Spleen (tissue), 11 donors: ENCODE results near the gene FAM124B. TPM values are rescaled to one million over a fixed set of nuclear protein-coding genes. Genes with fewer than 3 reads are reported as not detected.
"Not testable (repeated sequence)": the region's sequence is repeated elsewhere in the genome, so short reads cannot be mapped to it uniquely, and the experiment has no call there.

ENCODE experiments used
- DNase-seq: peaks from one replicate; pipeline ENCODE4 v3.0.0-alpha.2; 2020
- H3K27ac ChIP-seq, 8 donors: fragments of 200-600 bp; sonication (generic) in 7 of 8; 1 replicate in 4 of 8; 2 replicates in 4 of 8; pipeline versions ENCODE4 v1.5.0 to v1.8.0; 2016 to 2021; ENCODE audit warnings: inconsistent platforms in 4 of 8, mild to moderate bottlenecking in 4 of 8, moderate library complexity in 1 of 8
- H3K27me3 ChIP-seq, 7 donors: fragments of 200-600 bp; sonication (generic) in 6 of 7; replicated peaks in 1 of 7; 1 replicate in 4 of 7; 2 replicates in 3 of 7; pipeline versions ENCODE4 v1.5.0 to v1.8.0; 2016 to 2021; ENCODE audit warnings: inconsistent platforms in 3 of 7, mild to moderate bottlenecking in 1 of 7
- H3K36me3 ChIP-seq, 6 donors: fragments of 200-600 bp; sonication (generic) in 5 of 6; 1 replicate in 4 of 6; 2 replicates in 2 of 6; pipeline versions ENCODE4 v1.5.0 to v1.8.0; 2016 to 2021; ENCODE audit warnings: inconsistent platforms in 2 of 6
- H3K4me1 ChIP-seq, 6 donors: fragments of 200-600 bp; sonication (generic) in 5 of 6; 1 replicate in 3 of 6; 2 replicates in 3 of 6; pipeline versions ENCODE4 v1.5.0 to v1.8.0; 2016 to 2021; ENCODE audit warnings: inconsistent platforms in 3 of 6
- H3K4me3 ChIP-seq, 8 donors: fragments of 200-600 bp; sonication (generic) in 7 of 8; 1 replicate in 4 of 8; 2 replicates in 4 of 8; pipeline versions ENCODE4 v1.5.0 to v1.8.0; 2016 to 2021; ENCODE audit warnings: inconsistent platforms in 4 of 8, mild to moderate bottlenecking in 4 of 8, moderate library complexity in 2 of 8
- H3K9me3 ChIP-seq, 8 donors: fragments of 200-600 bp; sonication (generic) in 7 of 8; 1 replicate in 4 of 8; 2 replicates in 4 of 8; pipeline versions ENCODE4 v1.5.0 to v1.8.0; 2016 to 2021; ENCODE audit warnings: inconsistent platforms in 4 of 8
- CTCF ChIP-seq, 11 experiments: fragments of 200-600 bp in 7 of 11; fragments of 450-650 bp in 4 of 11; sonication (generic) in 4 of 11; IDR thresholded peaks in 8 of 11; conservative IDR thresholded peaks in 3 of 11; 1 replicate in 7 of 11; 2 replicates in 4 of 11; pipeline versions ENCODE4 v1.4.0 to v1.8.0; 2016 to 2021; ENCODE audit warnings: antibody characterized with exemption in 11 of 11, inconsistent platforms in 4 of 11, mild to moderate bottlenecking in 1 of 11
- POLR2A ChIP-seq, 3 donors: fragments of 450-650 bp; IDR thresholded peaks; one replicate each; pipeline ENCODE4 v1.5.1; 2017; ENCODE audit warnings: antibody characterized with exemption in 3 of 3, mild to moderate bottlenecking in 1 of 3
- POLR2AphosphoS5 ChIP-seq, 3 donors: sonication (generic); formaldehyde crosslinking; IDR thresholded peaks; one replicate each; pipeline ENCODE4 v1.5.1; 2017; ENCODE audit warnings: antibody characterized with exemption in 3 of 3
- WGBS, 5 donors: extraction: QIAGEN DNeasy Blood & Tissue Kit in 3 of 5; methylation state at CpG; one replicate each; pipeline versions ENCODE4 v1.1.5 to v1.1.7; 2013 to 2018; 5-methylcytosine and 5-hydroxymethylcytosine counted together
- intact Hi-C: fragments of 100-400 bp; cut with DNase I; formaldehyde crosslinking; loops from one replicate; pipeline ENCODE4 v1.15.0; 2023; ENCODE audit warnings: low total_unique reads
- polyA plus RNA-seq, 3 donors: library from polyadenylated mRNA; stranded (reverse); fragments of 200-250 nt; gene quantifications; one replicate each; pipeline ENCODE4 v1.2.1, GENCODE V29; 2013
- total RNA-seq, 7 donors: library from RNA; depleted of rRNA in 3 of 7; stranded (reverse); fragments of >200 nt in 3 of 7; fragmentation: NEBNext Ultra II Directional in 4 of 7; extraction: Animal tissue kit (Norgen Biotek cat#: 25700) in 4 of 7; gene quantifications; one replicate each; pipeline versions ENCODE4 v1.1.0 to v1.2.1, GENCODE V29; 2016 to 2021
- donor health status: healthy with polysubstance abuse.
- donor health status: DM: no; HTN: no; CAD: no; lungs with moderate emphysema.
- donor health status: DM: no; HTN: no; CAD: no.
- donor health status: Bipolar disorder and iron deficiency.
- donor health status: healthy.
- donor health status: DM: no; HTN: no; CAD: no.
- donor health status: DM: yes; HTN: yes; CAD: no.

Gene FAM124B
- total and polyA plus RNA-seq, 10 donors: 0.30 to 2.8 (median 0.86) TPM

GRCh38 chr2:224392545-224392944 is 9.4 kb downstream of the FAM124B start:
- no peak for DNase-seq
- Histone ChIP-seq H3K27me3 (no peaks in the 10 kb centered on the region), H3K36me3 (no peaks in the 10 kb centered on the region), H3K27ac (no peak overlapping the region), H3K4me3 (no peak overlapping the region), H3K4me1 (no peaks in the 10 kb centered on the region), H3K9me3 (peaks cover 0 to 5% (median 0%) of the 10 kb centered on the region in 8 donors)
- WGBS, 5 donors: 62 to 69% (median 65%) methylated on average over 4 of the region's 4 CpGs
- intact Hi-C loops: no loop called here
- TF ChIP-seq POLR2AphosphoS5 (IDR thresholded peaks at IDR 0.05) (no peak), CTCF (IDR thresholded peaks at IDR 0.05 in 8 of 11, conservative IDR thresholded peaks at IDR 0.05 in 3 of 11) (no peak), POLR2A (IDR thresholded peaks at IDR 0.05) (no peak)

GRCh38 chr2:224389317-224389716 is 12.6 kb downstream of the FAM124B start:
- no peaks in the 10 kb centered on the region for H3K4me1 ChIP-seq
- no peak overlapping the region for H3K27ac ChIP-seq
- TF ChIP-seq POLR2AphosphoS5 (IDR thresholded peaks at IDR 0.05): no peak
- no peak for TF ChIP-seq CTCF (IDR thresholded peaks at IDR 0.05 in 8 of 11, conservative IDR thresholded peaks at IDR 0.05 in 3 of 11)
- no peak for TF ChIP-seq POLR2A (IDR thresholded peaks at IDR 0.05)
- intact Hi-C loops: no loop called here
- 86 to 91% (median 89%) methylated on average over 5 of the region's 5 CpGs for WGBS, 5 donors
- no peak overlapping the region for H3K4me3 ChIP-seq
- no peaks in the 10 kb centered on the region for H3K9me3 ChIP-seq
- H3K27me3 ChIP-seq: no peaks in the 10 kb centered on the region
- no peaks in the 10 kb centered on the region for H3K36me3 ChIP-seq
- no peak for DNase-seq

GRCh38 chr2:224386876-224387275 is 15.0 kb downstream of the FAM124B start:
- 75 to 86% (median 83%) methylated on average over 2 of the region's 2 CpGs for WGBS, 5 donors
- no peak for TF ChIP-seq CTCF (IDR thresholded peaks at IDR 0.05 in 8 of 11, conservative IDR thresholded peaks at IDR 0.05 in 3 of 11)
- no peak for TF ChIP-seq POLR2AphosphoS5 (IDR thresholded peaks at IDR 0.05)
- H3K36me3 ChIP-seq: no peaks in the 10 kb centered on the region
- intact Hi-C loops: no loop called here
- H3K9me3 ChIP-seq: no peaks in the 10 kb centered on the region
- H3K27ac ChIP-seq: no peak overlapping the region
- no peak for DNase-seq
- H3K4me3 ChIP-seq: no peak overlapping the region
- H3K4me1 ChIP-seq: no peaks in the 10 kb centered on the region
- no peaks in the 10 kb centered on the region for H3K27me3 ChIP-seq

- WGBS, 5 donors: 84 to 94% (median 88%) methylated on average over 9 of the region's 9 CpGs
- DNase-seq: no peak
- H3K36me3 ChIP-seq: no peaks in the 10 kb centered on the region
- no peak overlapping the region for H3K4me3 ChIP-seq
- no peak overlapping the region for H3K27ac ChIP-seq
- no peaks in the 10 kb centered on the region for H3K27me3 ChIP-seq
- no peaks in the 10 kb centered on the region for H3K9me3 ChIP-seq
- peaks cover 0 to 9% (median 4%) of the 10 kb centered on the region in 6 donors for H3K4me1 ChIP-seq
- intact Hi-C loops: no loop called here
- TF ChIP-seq CTCF (IDR thresholded peaks at IDR 0.05 in 8 of 11, conservative IDR thresholded peaks at IDR 0.05 in 3 of 11): no peak
- TF ChIP-seq POLR2AphosphoS5 (IDR thresholded peaks at IDR 0.05): no peak
- no peak for TF ChIP-seq POLR2A (IDR thresholded peaks at IDR 0.05)
Observed at GRCh38 chr2:224382973-224383555, 18.8 kb downstream of the FAM124B start.

- H3K4me1 ChIP-seq: peaks cover 0 to 17% (median 11%) of the 10 kb centered on the region in 6 donors
- H3K27ac ChIP-seq, intact Hi-C loops, H3K4me3 ChIP-seq, H3K9me3 ChIP-seq, H3K27me3 ChIP-seq, DNase-seq, H3K36me3 ChIP-seq: not testable (repeated sequence)
- WGBS, 5 donors: 79 to 97% (median 89%) methylated on average over 2 of the region's 2 CpGs
Observed at GRCh38 chr2:224382280-224382647, 19.6 kb downstream of the FAM124B start.
